HG02884 (cell line): ENCODE data around the gene OR51G1.
"Not testable (repeated sequence)": the region's sequence is repeated elsewhere in the genome, so short reads cannot be mapped to it uniquely, and the experiment has no call there.

Experiments used
- ATAC-seq: cut with Tn5 transposase; IDR thresholded peaks from one replicate; pipeline ENCODE4 v1.9.1; 2021; ENCODE audit warnings: mild to moderate bottlenecking, moderate library complexity; ENCODE audit not compliant: unreplicated experiment

The OR51G1 gene, protein sequence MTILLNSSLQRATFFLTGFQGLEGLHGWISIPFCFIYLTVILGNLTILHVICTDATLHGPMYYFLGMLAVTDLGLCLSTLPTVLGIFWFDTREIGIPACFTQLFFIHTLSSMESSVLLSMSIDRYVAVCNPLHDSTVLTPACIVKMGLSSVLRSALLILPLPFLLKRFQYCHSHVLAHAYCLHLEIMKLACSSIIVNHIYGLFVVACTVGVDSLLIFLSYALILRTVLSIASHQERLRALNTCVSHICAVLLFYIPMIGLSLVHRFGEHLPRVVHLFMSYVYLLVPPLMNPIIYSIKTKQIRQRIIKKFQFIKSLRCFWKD

DNA sequence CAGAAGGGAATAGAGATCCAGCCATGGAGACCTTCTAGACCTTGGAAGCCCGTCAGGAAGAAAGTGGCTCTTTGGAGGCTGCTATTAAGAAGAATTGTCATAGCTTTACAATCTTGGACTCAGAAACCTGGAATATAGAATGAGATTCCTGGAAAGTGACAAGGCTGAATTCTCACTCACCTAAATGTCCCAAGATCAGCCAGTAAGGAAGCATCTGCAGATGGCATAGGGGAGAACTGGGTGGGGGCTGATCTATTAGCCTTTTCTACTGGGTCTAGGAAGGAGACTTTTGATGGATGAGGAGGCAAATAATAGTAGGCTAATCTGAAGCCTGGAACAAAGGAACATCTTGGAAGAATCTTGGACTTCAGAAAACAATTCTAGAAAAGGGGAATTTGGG lies at the start of gene OR51G1:
TSS of gene OR51G1 (minus strand) at position 101 of the 400 bp plus-strand sequence. CDS start at position 101, 0 bp downstream.
- ATAC-seq = no peak

DNA sequence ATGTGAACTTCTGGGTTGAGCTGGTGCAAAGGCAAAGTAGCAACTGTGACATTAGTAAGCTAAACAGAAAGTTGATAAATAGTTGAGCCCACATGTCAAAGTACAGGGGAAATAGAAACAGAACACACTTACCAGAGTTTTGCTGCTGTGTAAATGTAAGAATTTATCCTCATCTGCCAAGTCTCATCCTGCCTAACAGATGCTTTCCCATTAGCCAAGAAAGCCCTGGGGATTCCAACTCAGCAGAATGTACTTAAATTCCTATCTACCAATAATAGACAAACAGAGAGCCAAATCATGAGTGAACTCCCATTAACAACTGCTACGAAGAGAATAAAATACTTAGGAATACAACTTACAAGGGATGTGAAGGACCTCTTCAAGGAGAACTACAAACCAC lies 38.7 kb upstream of the OR51G1 start:
- no peak for ATAC-seq

DNA sequence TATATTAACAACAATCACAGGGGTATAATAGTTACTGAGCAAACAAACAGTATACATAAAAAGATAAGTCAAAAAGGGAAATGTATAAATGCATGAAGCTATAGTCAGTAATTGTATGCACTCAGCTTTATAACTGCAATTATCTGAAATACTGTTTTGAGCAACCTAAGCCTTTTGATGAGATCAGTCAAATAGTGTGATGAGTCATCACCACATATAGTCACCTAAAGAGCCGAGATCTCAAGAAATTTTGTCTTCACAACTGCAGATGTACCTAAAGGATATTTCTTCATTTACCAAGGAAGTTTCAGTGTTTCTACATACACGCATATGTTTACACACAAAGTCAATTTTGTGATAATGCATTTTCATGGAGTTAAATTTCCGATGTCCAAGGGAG lies 36.7 kb upstream of the OR51G1 start:
- no peak for ATAC-seq

DNA sequence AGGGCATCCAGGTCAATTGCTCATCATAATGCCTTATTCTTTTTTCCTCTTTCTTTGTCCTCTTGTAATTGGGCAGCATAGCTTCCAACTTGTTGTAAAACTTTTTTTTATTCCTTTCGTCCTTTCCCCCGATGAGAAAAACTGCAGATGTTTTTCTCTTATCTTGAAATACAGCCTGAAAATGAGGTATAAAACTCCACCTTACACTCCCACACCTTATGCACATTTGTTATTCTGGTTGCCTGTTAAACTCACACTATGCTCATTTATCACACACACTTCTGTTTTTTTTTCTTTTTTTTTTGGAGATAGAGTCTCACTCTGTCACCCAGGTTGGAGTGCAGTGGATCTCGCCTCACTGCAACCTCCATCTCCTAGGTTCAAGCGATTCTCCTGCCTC lies 33.3 kb upstream of the OR51G1 start:
- no peak for ATAC-seq

DNA sequence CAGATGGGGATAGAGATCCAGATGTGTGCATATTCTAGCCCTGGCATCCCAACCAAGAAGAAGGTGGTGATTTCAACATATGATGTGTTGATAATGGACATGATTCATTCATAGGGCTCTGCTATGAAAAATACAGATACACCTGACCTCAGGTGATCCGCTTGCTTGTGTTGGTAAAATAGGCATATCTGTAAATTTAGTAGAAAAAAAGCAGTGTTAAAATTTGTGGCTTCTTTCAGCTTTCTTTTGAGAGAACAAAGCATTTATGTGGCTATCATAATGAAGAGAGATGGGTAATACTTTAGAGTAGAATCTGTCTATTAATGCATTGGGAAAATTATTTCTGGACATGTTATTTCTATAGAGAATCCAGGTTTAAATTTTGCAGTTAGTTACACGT lies 31.5 kb upstream of the OR51G1 start, which contains the start of gene OR51A2:
TSS of gene OR51A2 (minus strand) at position 101 of the 400 bp plus-strand sequence. CDS start at position 101, 0 bp downstream.
- ATAC-seq = not testable (repeated sequence)

DNA sequence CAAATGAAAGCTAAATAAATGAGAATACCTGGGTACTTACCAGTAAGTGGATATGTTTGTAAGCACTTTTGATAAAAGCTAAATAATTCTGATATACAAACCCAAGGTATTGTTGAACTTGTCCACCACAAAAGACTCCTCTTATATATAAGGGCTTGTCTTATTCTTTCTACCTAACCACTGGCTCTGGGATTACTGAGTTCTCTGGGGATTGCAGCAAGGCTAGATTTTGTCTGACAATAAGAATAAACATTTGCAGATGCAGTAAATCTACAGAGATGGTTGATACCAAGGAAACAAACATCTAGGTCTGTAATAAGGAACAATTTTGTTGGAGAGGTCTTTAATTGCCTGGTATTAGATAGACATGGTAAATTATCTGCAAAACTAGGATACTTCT lies 23.4 kb upstream of the OR51G1 start, which contains the start of gene OR51A4:
TSS of gene OR51A4 (minus strand) at position 101 of the 400 bp plus-strand sequence. CDS start 505 bp downstream, outside the sequence.
- no peak for ATAC-seq

DNA sequence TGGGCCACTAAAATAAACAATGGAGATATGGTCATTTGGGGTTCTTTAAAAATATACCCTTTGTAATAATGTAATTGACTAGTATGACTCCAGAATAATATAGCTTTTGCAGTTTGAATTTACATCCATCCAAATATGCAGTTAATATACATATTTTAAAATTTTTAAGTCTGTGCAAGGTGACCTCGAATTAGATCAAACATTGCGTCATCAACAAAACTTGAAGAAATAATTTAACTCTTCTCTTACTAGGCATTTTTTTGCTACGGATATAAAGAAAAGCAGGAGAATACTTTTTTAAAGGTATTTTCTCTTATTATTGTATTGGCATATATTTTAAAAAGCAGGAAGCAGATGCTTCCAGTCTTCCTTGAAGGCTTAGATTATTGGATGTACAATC lies 12.6 kb upstream of the OR51G1 start:
- no peak for ATAC-seq

DNA sequence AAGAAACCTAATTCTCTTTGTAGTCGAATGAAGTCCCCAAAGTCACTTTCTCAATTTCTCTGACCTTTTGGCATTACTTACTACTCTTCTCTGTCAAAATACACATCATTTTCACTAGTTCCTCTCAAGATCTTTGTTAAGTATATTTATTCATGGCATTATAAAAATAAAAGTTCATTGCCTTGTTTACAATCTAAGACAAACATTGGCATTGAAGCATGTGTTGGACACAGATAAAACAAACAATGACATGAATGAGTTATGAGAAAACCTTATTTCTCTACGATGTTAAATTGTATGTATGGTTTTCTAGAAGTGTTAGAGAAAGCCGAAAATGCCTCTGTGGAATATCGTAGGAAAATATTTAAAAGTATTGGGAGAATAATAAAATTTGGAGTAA lies 8.6 kb upstream of the OR51G1 start:
- ATAC-seq = no peak

DNA sequence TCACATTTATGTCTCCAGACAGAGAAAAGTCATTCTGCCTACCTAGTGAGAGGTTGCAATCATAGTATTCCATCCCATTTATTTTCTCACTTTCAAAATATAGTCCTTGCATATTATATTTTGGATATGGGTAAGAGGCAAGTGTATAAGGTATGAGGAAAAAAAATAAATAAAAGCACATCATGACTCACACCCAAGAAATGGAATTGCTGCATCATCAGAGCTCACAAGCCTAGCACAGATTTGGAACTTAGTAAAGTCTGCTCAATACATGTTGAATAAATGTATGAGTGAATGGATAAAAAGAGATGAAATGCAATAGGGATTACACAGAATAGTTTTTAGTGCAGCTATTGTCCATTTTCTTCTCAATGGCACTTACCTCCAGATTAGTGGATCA lies 2.5 kb upstream of the OR51G1 start:
- no peak for ATAC-seq

DNA sequence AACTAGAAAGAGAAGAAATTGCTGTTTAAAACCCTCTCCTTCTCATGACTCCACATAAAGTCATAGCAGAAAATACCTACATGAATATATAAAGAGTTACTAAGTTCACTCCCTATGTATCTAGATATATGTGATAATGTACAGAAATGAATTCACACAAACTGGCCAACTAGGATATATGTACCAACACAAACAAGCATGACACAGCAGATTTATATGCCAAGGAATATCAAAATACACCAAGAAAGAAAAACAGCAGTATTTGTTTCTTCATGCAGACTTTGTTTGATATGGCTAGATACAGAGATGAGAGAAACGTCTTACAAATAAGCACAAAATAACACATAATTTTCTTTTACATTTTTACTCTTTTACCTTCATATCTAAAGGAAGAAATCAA lies 1.8 kb downstream of the OR51G1 start:
- ATAC-seq = no peak

DNA sequence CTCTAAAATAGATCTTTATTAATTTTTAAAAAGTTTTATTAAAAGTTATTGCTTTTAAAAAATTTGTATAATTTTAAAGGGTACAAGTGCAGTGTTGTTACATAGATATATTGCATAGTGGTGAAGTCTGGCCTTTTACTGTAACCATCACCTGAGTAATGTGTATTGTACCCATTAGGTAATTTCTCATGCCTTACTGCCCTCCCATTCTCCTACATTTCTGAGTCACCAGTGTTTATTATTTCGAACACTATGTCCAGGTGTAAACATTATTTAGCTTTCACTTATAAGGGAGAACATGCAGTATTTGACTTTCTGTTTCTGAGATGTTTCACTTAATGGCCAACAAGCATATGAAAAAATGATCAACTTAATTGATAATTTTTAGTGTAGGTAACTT lies 2.3 kb downstream of the OR51G1 start:
- ATAC-seq = no peak

DNA sequence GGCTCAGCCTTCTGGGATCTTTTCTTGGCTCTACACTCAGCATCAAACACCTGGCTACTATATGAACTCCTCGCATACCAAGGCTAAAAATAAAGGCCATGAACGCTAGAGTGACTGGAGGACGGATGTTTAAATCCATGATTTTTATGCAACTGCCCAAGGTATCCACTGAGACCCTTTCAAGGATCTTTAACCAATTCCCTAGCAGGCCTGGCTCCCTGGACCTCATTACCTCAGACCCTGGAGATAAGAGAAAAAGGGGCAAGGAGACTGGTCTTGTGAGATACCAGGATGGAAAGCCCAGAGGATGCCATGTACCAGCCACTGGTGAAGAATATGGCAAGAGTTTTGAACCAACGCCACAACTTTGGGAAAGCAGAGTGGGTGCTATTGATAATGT lies 4.9 kb downstream of the OR51G1 start, which contains the start of gene OR51G2:
TSS of gene OR51G2 (minus strand) at position 101 of the 400 bp plus-strand sequence. CDS start 3,687 bp downstream, outside the sequence.
- no peak for ATAC-seq

DNA sequence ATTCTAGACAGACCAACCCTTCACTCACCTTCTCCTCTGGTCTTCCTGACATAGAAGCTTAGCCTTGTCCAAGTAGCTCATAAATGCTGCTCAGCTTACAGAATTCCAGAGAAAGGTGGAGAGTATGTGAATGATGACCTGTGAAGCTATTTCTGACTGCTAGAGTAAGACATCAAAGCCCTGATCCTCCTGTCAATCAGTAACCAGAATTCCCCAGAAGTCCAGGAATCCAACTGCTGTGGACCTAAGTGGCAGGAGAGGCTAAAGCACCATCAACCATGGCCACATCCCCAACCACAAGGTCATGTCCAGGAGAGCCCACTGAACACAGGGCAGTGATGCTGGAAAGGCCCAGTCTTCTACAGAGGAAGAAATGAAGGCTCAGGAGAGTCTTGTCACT lies 7.6 kb downstream of the OR51G1 start:
- no peak for ATAC-seq

DNA sequence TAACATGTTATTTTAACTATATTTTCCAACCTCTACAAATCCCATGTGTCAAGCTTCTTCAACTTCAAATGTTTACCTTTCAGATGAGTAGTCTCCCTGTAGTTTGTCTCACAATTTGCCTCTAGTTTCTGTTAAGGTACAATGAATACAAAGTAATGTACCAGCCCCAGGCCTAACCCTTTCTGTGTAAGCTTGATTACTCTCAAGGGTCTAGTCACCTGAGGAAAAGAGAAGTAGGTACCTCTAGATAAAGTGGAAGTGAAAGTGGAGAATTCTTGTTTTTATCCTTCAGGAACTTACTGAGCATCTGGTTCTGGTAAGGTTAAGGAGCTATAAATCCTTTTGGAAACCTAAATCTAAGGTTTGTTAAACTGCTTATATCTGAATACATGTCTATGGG lies 20.7 kb downstream of the OR51G1 start, which contains the start of gene OR51A7:
TSS of gene OR51A7 (plus strand) at position 300 of the 400 bp plus-strand sequence. CDS start 3,587 bp downstream, outside the sequence.
- ATAC-seq = no peak

DNA sequence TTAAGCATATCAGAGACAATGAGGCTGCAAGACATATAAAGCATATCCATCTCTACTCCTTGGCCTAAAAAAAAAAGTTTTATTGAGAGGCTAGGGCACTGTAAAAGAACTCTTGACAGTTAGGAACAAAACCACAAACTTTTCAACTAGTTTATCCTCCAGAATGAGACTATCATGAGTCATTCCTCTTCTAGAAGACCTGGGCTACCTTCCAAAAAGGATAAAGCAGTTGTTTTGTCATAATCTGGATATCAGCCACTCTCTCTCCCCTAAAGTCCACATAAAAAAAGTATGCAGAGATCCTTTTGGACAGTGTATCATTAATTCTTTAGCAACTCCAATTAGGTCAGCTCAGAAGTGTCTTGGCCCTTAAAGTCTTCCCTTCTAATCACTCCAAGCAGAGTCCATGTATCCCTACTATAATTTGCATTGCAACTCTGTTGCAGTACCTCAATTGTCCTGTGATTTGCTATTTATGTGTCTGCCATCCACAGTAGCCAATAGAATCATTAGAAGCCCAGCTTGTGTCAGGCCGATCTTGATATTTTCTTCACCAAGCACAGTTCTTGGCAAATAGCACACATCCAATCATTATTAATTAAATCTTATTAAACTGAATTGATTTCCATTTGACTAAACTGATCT lies 32.0 kb downstream of the OR51G1 start:
- ATAC-seq = no peak

DNA sequence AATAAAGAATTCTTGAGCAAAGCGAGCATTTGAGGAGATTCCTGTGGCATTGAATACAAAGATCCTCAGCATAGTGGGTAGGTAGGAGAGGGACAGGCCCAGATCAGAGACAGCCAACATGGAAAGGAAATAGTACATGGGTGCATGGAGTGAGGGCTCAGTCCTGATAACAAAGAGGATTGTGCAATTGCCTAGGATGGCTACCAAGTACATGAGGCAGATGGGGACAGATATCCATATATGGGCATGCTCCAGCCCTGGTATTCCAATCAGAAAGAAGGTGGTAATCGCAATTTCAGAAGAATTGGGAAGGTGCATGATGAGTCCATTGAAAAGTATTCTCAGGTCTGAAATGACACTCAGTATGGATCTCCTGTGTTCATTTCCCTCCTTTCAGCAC lies 33.9 kb downstream of the OR51G1 start:
- ATAC-seq = no peak

DNA sequence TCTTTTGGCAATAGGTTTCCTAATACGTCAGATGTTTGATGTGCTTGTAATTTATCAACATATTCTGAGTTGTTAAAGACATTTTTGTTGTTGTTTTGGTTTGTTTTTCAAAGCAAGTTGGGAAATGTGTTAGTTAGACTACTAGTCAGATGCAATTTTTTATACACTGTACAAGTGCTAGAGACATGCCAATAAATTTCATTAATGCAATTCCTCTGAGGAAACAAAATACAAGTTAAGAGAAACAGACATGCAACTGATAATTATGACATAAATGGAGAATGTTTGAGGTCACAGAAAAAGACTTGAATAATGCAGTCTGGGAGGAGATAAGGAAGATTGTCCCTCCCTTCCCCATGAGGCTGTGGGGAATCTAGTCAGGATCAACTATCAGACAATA lies 36.5 kb downstream of the OR51G1 start:
- ATAC-seq = no peak

DNA sequence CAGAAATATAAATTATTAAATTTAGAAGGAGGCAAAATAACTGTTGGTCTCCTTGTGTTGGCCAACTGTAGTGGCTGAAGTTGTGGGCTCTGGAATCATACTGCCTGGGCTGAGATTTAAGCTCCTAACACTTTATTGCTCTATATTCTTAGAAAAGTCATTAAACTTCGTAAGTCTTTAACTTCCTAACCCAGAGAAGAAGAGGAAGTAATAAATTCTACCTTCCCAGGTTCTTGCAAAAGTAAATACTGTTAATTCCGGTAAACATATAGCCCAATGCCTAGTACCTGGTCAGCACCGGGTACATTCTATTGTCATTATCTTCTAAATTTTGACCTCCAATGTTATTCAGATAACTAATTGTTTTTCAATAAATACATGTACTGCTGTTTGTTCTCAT lies 38.0 kb downstream of the OR51G1 start:
- no peak for ATAC-seq

DNA sequence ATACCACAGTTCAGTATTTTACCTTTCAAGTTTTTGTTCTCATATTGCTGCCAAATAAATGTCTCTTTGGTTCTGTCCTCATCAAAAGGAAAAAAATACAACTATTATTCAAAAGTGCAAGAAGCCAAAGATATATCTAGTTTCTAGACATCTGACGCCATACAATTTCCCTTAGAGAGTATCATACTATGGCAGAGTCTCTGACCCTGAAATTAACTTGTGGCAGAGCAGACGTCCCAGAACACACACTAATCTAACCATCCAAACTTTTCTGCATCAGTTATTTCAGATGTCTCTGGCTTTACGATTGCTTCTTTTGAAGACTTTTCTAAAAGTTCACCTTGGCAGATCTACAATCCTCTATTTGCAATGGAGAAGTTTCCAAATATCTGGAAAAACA lies 39.8 kb downstream of the OR51G1 start:
- ATAC-seq = no peak

DNA sequence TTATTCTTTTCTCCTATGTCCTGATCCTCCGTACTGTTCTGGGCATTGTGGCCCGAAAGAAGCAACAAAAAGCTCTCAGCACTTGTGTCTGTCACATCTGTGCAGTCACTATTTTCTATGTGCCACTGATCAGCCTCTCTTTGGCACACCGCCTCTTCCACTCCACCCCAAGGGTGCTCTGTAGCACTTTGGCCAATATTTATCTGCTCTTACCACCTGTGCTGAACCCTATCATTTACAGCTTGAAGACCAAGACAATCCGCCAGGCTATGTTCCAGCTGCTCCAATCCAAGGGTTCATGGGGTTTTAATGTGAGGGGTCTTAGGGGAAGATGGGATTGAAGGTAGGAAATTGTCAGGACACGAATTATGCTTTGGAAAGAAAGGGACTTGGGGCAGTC lies 41.6 kb downstream of the OR51G1 start:
- no peak for ATAC-seq

DNA sequence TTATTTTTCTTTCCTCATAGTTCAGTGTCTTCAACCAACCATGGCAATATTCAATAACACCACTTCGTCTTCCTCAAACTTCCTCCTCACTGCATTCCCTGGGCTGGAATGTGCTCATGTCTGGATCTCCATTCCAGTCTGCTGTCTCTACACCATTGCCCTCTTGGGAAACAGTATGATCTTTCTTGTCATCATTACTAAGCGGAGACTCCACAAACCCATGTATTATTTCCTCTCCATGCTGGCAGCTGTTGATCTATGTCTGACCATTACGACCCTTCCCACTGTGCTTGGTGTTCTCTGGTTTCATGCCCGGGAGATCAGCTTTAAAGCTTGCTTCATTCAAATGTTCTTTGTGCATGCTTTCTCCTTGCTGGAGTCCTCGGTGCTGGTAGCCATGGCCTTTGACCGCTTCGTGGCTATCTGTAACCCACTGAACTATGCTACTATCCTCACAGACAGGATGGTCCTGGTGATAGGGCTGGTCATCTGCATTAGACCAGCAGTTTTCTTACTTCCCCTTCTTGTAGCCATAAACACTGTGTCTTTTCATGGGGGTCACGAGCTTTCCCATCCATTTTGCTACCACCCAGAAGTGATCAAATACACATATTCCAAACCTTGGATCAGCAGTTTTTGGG lies 42.2 kb downstream of the OR51G1 start, which contains the start of gene OR51T1:
TSS of gene OR51T1 (plus strand) at position 41 of the 641 bp plus-strand sequence. CDS start at position 41, 0 bp downstream.
- ATAC-seq = no peak
